CD4-positive, alpha-beta T cell treated with Interleukin-4 for 1 hour (primary cell): ENCODE measurements around the gene KCNQ1OT1.

Source experiments
- DNase-seq, 2 donors: peaks; one replicate each; pipeline ENCODE4 v3.0.0-alpha.2; 2020 to 2022

KCNQ1OT1 gene

GRCh38 chr11:2736577-2737225, 36.9 kb upstream of the KCNQ1OT1 start:
- DNase-seq, result no peak

- DNase-seq, result no peak
Observed at GRCh38 chr11:2735053-2735589, 35.3 kb upstream of the KCNQ1OT1 start.

GRCh38 chr11:2734181-2735052, 34.6 kb upstream of the KCNQ1OT1 start:
- DNase-seq, result no peak

- DNase-seq, result no peak
Observed at GRCh38 chr11:2732940-2733628, 33.3 kb upstream of the KCNQ1OT1 start.

GRCh38 chr11:2732261-2732939, 32.6 kb upstream of the KCNQ1OT1 start:
- no peak for DNase-seq

- DNase-seq, result no peak
Observed at GRCh38 chr11:2731130-2732125, 31.6 kb upstream of the KCNQ1OT1 start.

GRCh38 chr11:2730272-2731129, 30.7 kb upstream of the KCNQ1OT1 start:
- DNase-seq, result no peak

GRCh38 chr11:2729841-2730240, 30.0 kb upstream of the KCNQ1OT1 start:
- DNase-seq, result no peak

GRCh38 chr11:2728663-2729332, 29.0 kb upstream of the KCNQ1OT1 start:
- no peak for DNase-seq

- DNase-seq, result no peak
Observed at GRCh38 chr11:2728128-2728662, 28.4 kb upstream of the KCNQ1OT1 start.

- DNase-seq, result no peak
Observed at GRCh38 chr11:2726964-2727363, 27.2 kb upstream of the KCNQ1OT1 start.

- DNase-seq, result no peak
Observed at GRCh38 chr11:2725368-2726300, 25.8 kb upstream of the KCNQ1OT1 start.

- no peak for DNase-seq
Observed at GRCh38 chr11:2724653-2725367, 25.0 kb upstream of the KCNQ1OT1 start.

- no peak for DNase-seq
Observed at GRCh38 chr11:2724104-2724503, 24.3 kb upstream of the KCNQ1OT1 start.

- DNase-seq, result no peak
Observed at GRCh38 chr11:2722955-2723354, 23.2 kb upstream of the KCNQ1OT1 start.

GRCh38 chr11:2721210-2721916, 21.6 kb upstream of the KCNQ1OT1 start:
- no peak for DNase-seq
